Measurements from ENCODE around the gene COL2A1. TPM values are rescaled to one million over a fixed set of nuclear protein-coding genes. Genes with fewer than 3 reads are reported as not detected.

Gene COL2A1
- total RNA-seq, 3 donors from 2014 or later = 0.08 TPM; not detected in 2

DNA sequence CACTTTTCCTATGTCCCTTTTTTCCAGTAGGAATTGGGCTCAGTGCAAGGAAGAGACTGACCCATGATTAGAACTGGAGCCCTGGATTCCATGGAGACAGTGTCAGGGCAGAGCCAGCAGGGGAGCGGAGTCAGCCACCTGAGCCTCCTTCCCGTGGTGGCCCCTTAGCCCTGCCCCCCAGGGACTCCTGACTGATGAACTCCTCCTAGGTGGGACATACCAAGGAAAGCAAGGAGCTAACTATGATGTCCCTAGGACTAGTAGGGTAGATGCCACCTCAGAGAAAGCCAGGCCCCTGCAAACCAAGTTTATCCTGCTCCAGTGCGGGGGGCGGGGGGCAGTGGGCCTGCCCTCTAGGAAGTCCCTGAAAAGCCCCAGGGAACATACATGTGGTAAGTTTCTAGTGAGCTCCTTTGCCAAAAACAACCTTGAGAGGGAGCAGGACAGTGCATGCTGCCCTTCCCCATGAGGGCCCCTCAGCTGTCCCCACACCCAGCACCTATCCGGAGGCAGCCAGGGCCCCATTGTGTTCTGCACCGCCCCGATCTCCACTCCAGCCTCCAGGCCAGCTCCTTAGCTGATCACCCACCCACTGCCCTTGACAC lies 6.2 kb upstream of the COL2A1 start:
- H3K36me3 Mint-ChIP-seq (ENCODE audit: insufficient read depth) = no peaks in the 10 kb centered on the region
- H3K9me3 Mint-ChIP-seq = no peaks in the 10 kb centered on the region
- ATAC-seq = no peak
- no peak overlapping the region for H3K4me3 Mint-ChIP-seq
- DNase-seq = no peak
- H3K27me3 Mint-ChIP-seq (ENCODE audit: low read depth) = peaks cover 55% of the 10 kb centered on the region
- peaks cover 3% of the 10 kb centered on the region for H3K4me1 Mint-ChIP-seq (ENCODE audit: low read depth)

DNA sequence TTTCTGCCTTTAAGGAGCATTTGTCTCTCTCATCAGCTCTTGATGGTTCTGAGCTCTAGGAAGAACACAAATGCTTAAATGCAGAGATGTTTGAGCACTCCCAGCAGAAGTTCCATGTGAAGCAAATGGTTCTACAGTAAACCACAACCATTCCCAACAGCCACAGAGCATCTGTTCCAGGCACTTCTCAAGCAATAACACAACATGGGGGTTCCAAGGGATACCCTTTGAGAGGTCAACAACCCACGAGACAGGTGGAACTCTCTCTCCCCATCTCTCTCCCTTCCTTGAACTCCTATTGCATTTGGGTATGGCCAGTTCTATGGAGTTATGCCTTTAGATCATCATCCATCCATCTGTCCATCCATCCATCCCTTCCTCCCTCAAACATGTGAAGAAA lies 5.2 kb upstream of the COL2A1 start:
- peaks cover 4% of the 10 kb centered on the region for H3K4me1 Mint-ChIP-seq (ENCODE audit: low read depth)
- H3K9me3 Mint-ChIP-seq = no peaks in the 10 kb centered on the region
- DNase-seq = no peak
- no peak overlapping the region for H3K4me3 Mint-ChIP-seq
- ATAC-seq = no peak
- no peaks in the 10 kb centered on the region for H3K36me3 Mint-ChIP-seq (ENCODE audit: insufficient read depth)
- peaks cover 58% of the 10 kb centered on the region for H3K27me3 Mint-ChIP-seq (ENCODE audit: low read depth)

DNA sequence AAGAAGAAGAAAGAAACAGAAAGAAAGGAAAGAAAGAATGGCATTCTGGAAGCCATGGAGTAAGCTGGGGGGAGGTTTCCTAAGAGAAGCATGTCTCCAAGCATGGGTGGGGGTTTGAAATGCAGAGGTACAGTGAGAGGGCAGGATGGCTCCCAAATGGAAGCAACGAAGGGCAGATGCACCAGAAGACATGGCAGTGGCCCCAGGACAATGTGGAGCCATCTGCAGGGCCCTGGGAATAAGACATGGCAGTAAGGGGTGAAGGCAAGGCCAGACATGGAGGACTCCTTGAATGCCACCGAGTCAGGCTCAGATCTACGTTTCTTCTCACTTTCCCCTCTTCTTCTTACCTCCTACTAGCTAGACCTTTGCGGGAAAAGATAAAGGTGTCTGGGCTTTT lies 4.7 kb upstream of the COL2A1 start:
- ATAC-seq = no peak
- peaks cover 6% of the 10 kb centered on the region for H3K4me1 Mint-ChIP-seq (ENCODE audit: low read depth)
- peaks cover 61% of the 10 kb centered on the region for H3K27me3 Mint-ChIP-seq (ENCODE audit: low read depth)
- DNase-seq = no peak
- no peak overlapping the region for H3K4me3 Mint-ChIP-seq
- no peaks in the 10 kb centered on the region for H3K9me3 Mint-ChIP-seq
- no peaks in the 10 kb centered on the region for H3K36me3 Mint-ChIP-seq (ENCODE audit: insufficient read depth)

DNA sequence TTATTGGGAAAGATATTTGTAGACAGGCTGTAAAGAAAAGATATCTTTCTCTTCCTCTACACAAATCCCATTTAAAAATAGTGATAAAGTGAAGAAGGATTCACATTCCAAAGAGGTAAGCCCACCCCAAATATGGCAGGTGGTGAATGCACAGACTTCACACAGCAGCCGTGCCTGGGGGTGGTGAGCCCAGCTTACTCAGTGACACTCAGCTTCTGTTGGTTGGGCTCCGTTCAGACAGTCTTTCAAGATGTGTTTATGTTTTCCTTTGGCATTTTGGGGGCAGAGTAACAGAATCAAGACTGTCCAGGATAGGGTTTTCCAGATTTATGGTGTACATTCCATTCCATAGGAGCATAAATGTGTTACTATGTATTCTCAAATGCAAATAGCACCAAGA lies 4.1 kb upstream of the COL2A1 start:
- ATAC-seq = no peak
- no peaks in the 10 kb centered on the region for H3K36me3 Mint-ChIP-seq (ENCODE audit: insufficient read depth)
- peaks cover 67% of the 10 kb centered on the region for H3K27me3 Mint-ChIP-seq (ENCODE audit: low read depth)
- DNase-seq = no peak
- peaks cover 12% of the 10 kb centered on the region for H3K4me1 Mint-ChIP-seq (ENCODE audit: low read depth)
- no peaks in the 10 kb centered on the region for H3K9me3 Mint-ChIP-seq
- no peak overlapping the region for H3K4me3 Mint-ChIP-seq

DNA sequence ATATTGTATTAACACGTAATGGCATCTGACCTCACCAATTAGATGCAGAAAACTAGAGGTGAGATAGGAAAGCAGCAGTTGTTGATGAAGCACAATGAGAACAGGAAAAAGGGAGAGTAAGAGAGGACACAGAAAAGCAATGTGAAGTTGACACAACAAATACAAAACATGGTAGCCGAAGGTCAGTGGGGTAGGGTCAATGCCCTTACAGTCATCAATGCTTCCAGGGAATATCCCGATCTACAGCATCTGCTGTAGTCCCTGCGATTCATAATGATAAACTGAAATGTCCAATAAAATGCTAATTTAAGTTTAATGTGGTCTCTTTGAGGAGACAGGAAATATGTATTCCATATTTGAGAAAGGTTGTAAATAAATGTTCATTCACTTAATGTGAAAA lies 2.9 kb upstream of the COL2A1 start:
- Mint-ChIP-seq H3K4me3 (no peak overlapping the region), H3K4me1 (ENCODE audit: low read depth) (peaks cover 23% of the 10 kb centered on the region), H3K9me3 (no peaks in the 10 kb centered on the region), H3K27me3 (ENCODE audit: low read depth) (peaks cover 73% of the 10 kb centered on the region), H3K36me3 (ENCODE audit: insufficient read depth) (no peaks in the 10 kb centered on the region)
- ATAC-seq = no peak
- no peak for DNase-seq

DNA sequence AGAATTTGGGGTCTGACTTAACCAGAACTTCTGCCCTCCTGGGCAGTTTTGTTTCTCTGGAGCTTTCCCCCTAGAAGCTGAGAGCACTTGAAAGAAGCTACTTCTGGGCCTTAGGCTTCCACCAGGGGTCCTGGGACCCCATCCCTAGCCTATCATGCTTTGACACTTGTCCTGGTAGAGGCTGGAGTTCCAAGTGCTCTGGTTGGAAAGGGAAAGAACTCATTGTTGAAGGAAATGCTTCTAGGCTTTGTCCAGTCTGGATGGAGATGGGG lies 1.4 kb upstream of the COL2A1 start:
- Mint-ChIP-seq H3K36me3 (ENCODE audit: insufficient read depth) (no peaks in the 10 kb centered on the region), H3K9me3 (no peaks in the 10 kb centered on the region), H3K4me1 (ENCODE audit: low read depth) (peaks cover 35% of the 10 kb centered on the region), H3K4me3 (no peak overlapping the region), H3K27me3 (ENCODE audit: low read depth) (peaks cover 81% of the 10 kb centered on the region)
- ATAC-seq (no peak), DNase-seq (no peak)

DNA sequence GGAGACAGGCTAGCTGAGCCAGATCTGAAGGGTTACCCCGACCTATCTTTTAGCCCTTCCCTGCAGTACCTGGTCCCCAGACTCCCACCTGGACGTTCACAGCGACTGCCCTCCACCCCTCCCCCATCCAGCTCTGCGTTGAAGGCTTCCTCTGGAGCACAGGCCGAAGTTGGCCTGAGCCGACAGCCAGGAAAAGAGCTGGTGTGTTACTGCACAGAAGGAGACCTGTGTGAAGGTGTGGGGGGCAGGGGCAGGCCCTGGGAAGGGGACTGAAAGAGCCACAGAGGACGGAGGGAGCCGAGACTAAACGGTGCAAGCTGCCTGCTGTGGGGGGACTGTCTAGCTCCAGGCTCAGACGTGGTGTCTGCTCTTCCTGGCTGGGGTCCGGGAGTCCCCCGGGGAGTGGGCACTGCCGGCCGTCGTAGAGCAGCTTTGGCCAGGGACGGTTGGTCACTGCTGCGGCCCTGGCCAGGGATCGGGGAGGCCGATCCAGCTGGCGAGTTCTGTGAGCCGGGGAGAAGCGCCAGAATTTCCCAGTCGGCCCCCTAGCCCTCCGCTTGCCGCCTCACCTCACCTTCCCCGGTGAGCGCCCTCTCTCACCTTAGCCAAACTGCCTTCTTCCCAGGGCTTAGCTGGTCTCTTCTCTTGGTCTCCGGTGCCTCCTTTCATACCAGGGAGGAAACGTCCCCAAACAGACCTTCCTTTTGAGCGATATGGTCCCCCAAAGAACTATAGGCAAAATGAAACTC lies 899 bp upstream of the COL2A1 start:
- DNase-seq (no peak), ATAC-seq (no peak)
- peaks cover 35% of the 10 kb centered on the region for H3K4me1 Mint-ChIP-seq (ENCODE audit: low read depth)
- no peaks in the 10 kb centered on the region for H3K9me3 Mint-ChIP-seq
- H3K27me3 Mint-ChIP-seq (ENCODE audit: low read depth) = peaks cover 86% of the 10 kb centered on the region
- H3K4me3 Mint-ChIP-seq = no peak overlapping the region
- no peaks in the 10 kb centered on the region for H3K36me3 Mint-ChIP-seq (ENCODE audit: insufficient read depth)

DNA sequence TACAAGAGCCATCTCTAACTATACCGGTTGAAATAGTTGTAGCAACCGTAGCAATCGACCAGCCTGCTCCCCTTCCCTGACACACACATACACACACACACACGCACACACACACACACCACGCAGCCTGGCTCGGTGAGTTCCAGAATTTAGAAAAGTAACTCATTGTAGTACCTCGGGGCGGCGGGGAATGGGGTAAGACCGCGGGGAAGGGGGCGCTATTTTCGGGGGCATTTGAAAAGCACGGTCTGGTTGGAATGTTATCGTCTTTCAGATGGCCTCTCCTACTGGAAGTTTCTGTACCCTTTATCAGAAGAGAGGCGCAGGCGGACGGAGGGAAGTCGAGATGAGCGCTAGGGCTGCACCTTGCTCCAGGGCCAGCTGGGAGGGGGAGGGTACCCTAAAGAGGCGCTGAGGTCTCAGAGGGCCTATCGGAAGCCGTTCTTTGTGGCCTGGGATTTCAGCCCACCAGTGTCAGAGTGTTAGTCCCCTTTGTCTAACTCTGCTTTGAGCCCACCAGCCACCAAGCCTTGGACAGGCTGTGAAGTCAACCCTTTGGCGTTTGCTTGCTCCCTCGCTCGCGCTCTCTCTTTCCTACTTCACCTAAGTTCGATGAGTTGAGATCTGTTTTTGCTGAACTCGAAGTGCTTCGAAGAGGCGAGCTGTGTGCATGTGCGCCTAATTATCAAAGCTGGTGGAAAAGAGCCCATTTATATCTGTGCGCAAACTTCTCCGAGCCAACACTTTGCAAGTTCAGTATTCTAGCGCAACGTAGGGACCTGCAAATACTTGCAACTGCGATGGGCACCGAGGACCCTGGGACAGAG lies 837 bp downstream of the COL2A1 start:
- Mint-ChIP-seq H3K9me3 (no peaks in the 10 kb centered on the region), H3K36me3 (ENCODE audit: insufficient read depth) (no peaks in the 10 kb centered on the region), H3K4me3 (peak overlapping the region; percentile 60), H3K4me1 (ENCODE audit: low read depth) (peaks cover 35% of the 10 kb centered on the region), H3K27me3 (ENCODE audit: low read depth) (peaks cover 85% of the 10 kb centered on the region)
- DNase-seq (no peak), ATAC-seq (peak; percentile 12 to 21)

DNA sequence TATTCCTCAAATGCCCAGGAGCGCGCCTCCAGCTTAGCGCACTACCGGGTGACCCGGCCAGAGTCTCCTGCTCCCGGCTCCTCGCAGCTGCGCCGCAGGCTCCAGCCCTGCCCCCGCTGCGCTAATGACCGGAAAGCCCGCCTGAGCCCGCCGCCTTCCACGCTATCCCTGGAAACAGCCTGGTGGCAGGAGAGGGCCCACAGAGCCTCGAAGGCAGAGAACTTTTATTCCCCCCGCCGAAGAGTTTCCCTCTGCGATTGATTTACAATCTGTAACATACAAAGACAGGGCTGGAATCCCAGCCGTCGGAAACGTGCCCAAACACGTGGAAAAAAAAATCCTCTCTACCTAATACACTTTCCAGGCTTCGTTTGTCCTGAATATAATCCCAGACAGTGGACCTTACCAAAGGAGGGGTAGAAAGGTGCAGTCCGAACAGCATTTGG lies 1.5 kb downstream of the COL2A1 start:
- ATAC-seq (no peak), DNase-seq (no peak)
- no peaks in the 10 kb centered on the region for H3K36me3 Mint-ChIP-seq (ENCODE audit: insufficient read depth)
- H3K4me3 Mint-ChIP-seq = peak overlapping the region; percentile 60
- peaks cover 85% of the 10 kb centered on the region for H3K27me3 Mint-ChIP-seq (ENCODE audit: low read depth)
- peaks cover 35% of the 10 kb centered on the region for H3K4me1 Mint-ChIP-seq (ENCODE audit: low read depth)
- H3K9me3 Mint-ChIP-seq = no peaks in the 10 kb centered on the region

DNA sequence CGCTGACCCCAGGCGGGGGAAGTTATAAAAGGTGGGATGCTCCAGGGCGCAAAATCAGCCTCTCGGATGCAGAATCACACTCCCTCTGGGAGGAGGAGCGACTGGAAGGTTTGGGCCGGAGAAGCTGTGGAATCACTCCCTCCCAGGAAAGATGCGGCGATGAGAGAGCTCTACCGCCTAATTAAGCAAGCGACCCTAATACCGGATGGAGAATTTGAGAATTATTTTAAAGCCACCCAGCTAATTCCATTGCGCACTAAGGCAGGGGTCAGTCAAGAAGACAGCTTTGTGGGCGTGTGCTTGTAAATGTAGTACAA lies 1.9 kb downstream of the COL2A1 start:
- Mint-ChIP-seq H3K27me3 (ENCODE audit: low read depth) (peaks cover 86% of the 10 kb centered on the region), H3K9me3 (no peaks in the 10 kb centered on the region), H3K4me1 (ENCODE audit: low read depth) (peaks cover 35% of the 10 kb centered on the region), H3K4me3 (peak overlapping the region; percentile 75), H3K36me3 (ENCODE audit: insufficient read depth) (no peaks in the 10 kb centered on the region)
- ATAC-seq (no peak), DNase-seq (no peak)

DNA sequence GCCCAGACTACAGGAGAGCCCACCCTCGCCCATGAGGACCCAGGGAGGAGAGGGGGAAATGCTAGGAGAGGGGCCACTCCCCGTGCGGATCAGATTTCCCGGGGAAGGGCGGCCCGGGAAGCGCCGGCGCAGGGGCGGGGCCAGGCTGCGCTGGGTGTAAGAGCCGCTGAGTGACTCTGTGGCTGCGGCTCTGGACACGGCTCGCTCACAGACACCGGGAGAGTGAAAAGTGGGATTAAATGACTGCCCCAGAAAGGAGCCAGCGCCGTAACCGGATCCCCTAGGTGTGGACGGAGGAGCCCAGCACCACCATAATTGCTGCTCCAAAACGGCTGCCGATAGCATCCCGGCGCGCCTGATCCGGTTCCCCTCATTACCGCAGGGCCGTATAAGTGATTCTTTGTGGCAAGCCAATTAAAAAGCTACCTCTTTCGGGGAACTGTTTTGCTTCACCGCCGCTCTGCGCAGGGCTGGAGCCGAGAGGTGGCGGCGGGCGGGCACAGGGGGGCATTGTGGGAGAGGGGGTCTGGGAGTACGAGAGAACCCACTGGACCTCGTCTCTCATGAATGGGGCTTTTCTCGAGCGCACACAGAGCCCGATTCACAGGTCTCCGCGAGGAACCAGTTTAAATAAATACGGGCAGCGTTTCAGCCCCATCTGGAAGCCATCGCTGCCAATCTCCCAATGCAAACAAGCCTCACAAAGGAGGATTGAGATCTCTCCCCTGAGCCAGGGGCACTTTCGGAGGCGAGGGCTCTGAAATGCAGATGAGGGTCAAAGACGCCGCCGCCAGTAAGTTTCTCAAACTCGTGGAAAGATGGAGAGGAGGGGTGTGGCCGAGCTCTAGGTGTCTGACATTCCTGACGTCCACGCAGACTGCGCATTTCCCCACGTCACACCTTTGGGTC lies 2.5 kb downstream of the COL2A1 start:
- DNase-seq (no peak), ATAC-seq (peak; percentile 26 to 32)
- Mint-ChIP-seq H3K36me3 (ENCODE audit: insufficient read depth) (no peaks in the 10 kb centered on the region), H3K4me1 (ENCODE audit: low read depth) (peaks cover 35% of the 10 kb centered on the region), H3K27me3 (ENCODE audit: low read depth) (peaks cover 82% of the 10 kb centered on the region), H3K4me3 (peak overlapping the region; percentile 75), H3K9me3 (no peaks in the 10 kb centered on the region)

DNA sequence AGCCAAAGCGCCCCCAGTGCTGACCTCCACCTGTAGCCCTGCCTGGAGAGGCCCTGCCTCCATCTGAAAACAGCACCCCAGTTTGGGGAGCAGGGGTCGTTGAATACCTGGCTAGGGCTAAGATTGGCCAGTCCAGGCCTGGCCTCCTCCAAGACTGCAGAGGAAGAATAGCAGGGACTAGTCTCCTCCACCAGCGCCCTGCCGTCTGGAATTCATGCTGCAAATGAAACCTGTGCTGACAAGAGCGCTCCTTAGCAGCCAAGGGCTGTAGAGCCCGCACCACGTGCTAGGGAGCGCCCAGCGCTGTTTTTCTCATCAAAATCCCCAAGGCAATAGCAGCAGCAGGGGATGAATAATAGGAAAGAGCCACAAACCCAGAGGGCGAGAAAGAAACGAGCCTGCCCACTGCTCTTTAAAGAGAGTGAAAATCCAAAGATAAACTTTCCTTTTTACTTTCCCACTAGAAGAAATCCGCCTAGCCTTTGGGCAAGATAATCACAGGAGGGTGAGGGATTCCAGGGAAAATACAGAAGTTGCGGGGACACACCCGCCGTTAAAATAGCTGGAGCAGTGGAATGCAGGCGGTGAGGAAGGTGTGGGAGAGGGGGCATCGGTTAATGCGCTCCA lies 3.3 kb downstream of the COL2A1 start:
- peaks cover 83% of the 10 kb centered on the region for H3K27me3 Mint-ChIP-seq (ENCODE audit: low read depth)
- no peak for DNase-seq
- H3K36me3 Mint-ChIP-seq (ENCODE audit: insufficient read depth) = no peaks in the 10 kb centered on the region
- no peak for ATAC-seq
- peaks cover 35% of the 10 kb centered on the region for H3K4me1 Mint-ChIP-seq (ENCODE audit: low read depth)
- H3K9me3 Mint-ChIP-seq = no peaks in the 10 kb centered on the region
- H3K4me3 Mint-ChIP-seq = peak overlapping the region; percentile 75

DNA sequence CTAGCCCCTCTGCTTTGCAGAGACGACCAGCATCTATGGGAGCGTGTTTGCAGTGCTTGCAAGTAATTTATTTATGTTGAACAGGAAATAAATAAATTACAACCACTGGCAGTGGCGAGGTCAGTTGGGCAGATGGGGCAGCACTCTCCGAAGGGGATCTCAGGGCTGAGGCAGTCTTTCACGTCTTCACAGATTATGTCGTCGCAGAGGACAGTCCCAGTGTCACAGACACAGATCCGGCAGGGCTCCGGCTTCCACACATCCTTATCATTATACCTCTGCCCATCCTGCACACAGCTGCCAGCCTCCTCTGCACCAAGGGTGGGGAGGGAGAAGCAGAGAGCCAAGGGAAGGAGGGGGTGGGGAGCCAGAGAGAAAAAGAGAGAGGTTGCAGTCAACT lies 4.5 kb downstream of the COL2A1 start:
- peaks cover 81% of the 10 kb centered on the region for H3K27me3 Mint-ChIP-seq (ENCODE audit: low read depth)
- ATAC-seq (no peak), DNase-seq (no peak)
- peaks cover 31% of the 10 kb centered on the region for H3K4me1 Mint-ChIP-seq (ENCODE audit: low read depth)
- no peak overlapping the region for H3K4me3 Mint-ChIP-seq
- no peaks in the 10 kb centered on the region for H3K9me3 Mint-ChIP-seq
- no peaks in the 10 kb centered on the region for H3K36me3 Mint-ChIP-seq (ENCODE audit: insufficient read depth)

DNA sequence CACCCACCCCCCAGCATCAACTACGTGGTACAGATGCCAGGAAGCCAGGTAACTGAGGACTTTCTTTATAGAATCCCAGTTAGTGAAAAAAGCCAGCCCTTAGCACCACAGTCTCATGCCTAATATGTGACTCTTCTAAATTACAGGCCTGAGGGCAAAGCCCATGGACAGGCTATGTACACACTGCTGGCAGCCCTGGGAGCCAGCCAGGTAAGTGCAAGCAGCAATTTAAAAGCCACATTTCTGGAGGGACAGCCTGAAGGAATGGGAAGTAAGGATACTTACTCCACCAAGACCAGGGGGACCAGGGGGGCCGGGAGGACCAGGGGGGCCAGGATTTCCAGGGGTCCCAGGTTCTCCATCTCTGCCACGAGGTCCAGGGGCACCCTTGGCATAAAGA lies 7.0 kb downstream of the COL2A1 start:
- no peak for DNase-seq
- Mint-ChIP-seq H3K36me3 (ENCODE audit: insufficient read depth) (no peaks in the 10 kb centered on the region), H3K4me3 (no peak overlapping the region), H3K9me3 (no peaks in the 10 kb centered on the region), H3K4me1 (ENCODE audit: low read depth) (peaks cover 13% of the 10 kb centered on the region), H3K27me3 (ENCODE audit: low read depth) (peaks cover 71% of the 10 kb centered on the region)
- ATAC-seq = no peak
